SK-N-SH (cell line): ENCODE measurements around the gene CC2D2A. TPM values are rescaled to one million over a fixed set of nuclear protein-coding genes. Genes with fewer than 3 reads are reported as not detected.

Source experiments
- CTCF ChIA-PET: fragments of 300-600, 350-600 bp; formaldehyde crosslinking; extraction: SDS; loops from one replicate; lab custom pipeline; 2021; lab: Yijun Ruan, JAX
- POLR2A ChIA-PET: fragments of 350-600 bp; sonication (Branson Sonifier 250); formaldehyde crosslinking; extraction: SDS; loops from one replicate; lab custom pipeline; 2020; ENCODE audit warnings: antibody characterized with exemption, inconsistent platforms; lab: Yijun Ruan, JAX
- DNase-seq: peaks from one replicate; pipeline ENCODE4 v3.0.0; 2012
- H2AFZ ChIP-seq: fragments of 200-600 bp; sonication (generic); 2 replicates; pipeline ENCODE4 v1.8.1; 2016; ENCODE audit warnings: antibody characterized with exemption, mild to moderate bottlenecking, low read depth
- H3F3A ChIP-seq: fragments of 200-600 bp; sonication (generic); replicated peaks from 2 replicates; pipeline ENCODE3; 2016; ENCODE audit warnings: antibody characterized with exemption, mild to moderate bottlenecking; ENCODE audit not compliant: insufficient read depth
- H3K27ac ChIP-seq, 2 experiments: fragments of 200-500 bp in 1 of 2; fragments of 200-600 bp in 1 of 2; sonication (Bioruptor generic) in 1 of 2; sonication (generic), shearing (Covaris generic) in 1 of 2; 2 replicates each; pipeline versions ENCODE4 v1.5.1 to v1.6.1; 2014 to 2016; ENCODE audit warnings: low read depth in 2 of 2, inconsistent platforms in 1 of 2, low read length in 1 of 2, mild to moderate bottlenecking in 1 of 2, mixed read lengths in 1 of 2
- H3K27me3 ChIP-seq: fragments of 200-600 bp; sonication (generic), shearing (Covaris generic); 2 replicates; pipeline ENCODE4 v1.6.1; 2016; ENCODE audit warnings: mixed run types; ENCODE audit not compliant: insufficient read depth
- H3K36me3 ChIP-seq, 2 experiments: fragments of 200-500 bp in 1 of 2; fragments of 200-600 bp in 1 of 2; sonication (Bioruptor generic) in 1 of 2; sonication (generic) in 1 of 2; replicated peaks in 1 of 2; 2 replicates each; pipeline versions ENCODE3 to v1.5.1; 2014 to 2016; ENCODE audit warnings: low read length in 1 of 2, mild to moderate bottlenecking in 1 of 2; ENCODE audit not compliant: insufficient read depth in 2 of 2, control insufficient read depth in 1 of 2
- H3K4me1 ChIP-seq, 2 experiments: fragments of 200-500 bp in 1 of 2; fragments of 200-600 bp in 1 of 2; sonication (Bioruptor generic) in 1 of 2; sonication (generic), shearing (Covaris generic) in 1 of 2; 2 replicates each; pipeline versions ENCODE4 v1.5.1 to v1.6.1; 2014 to 2016; ENCODE audit warnings: low read depth in 1 of 2, low read length in 1 of 2, mixed run types in 1 of 2; ENCODE audit not compliant: insufficient read depth in 2 of 2, control insufficient read depth in 1 of 2
- H3K4me2 ChIP-seq: fragments of 200-600 bp; sonication (generic), shearing (Covaris generic); 2 replicates; pipeline ENCODE4 v1.6.1; 2017; ENCODE audit warnings: mixed run types
- H3K4me3 ChIP-seq, 2 experiments: fragments of 200-500 bp in 1 of 2; fragments of 200-600 bp in 1 of 2; sonication (Bioruptor generic) in 1 of 2; sonication (generic), shearing (Covaris generic) in 1 of 2; 2 replicates each; pipeline versions ENCODE4 v1.5.1 to v1.8.1; 2014 to 2016; ENCODE audit warnings: low read depth in 2 of 2, inconsistent platforms in 1 of 2, low read length in 1 of 2, mild to moderate bottlenecking in 1 of 2, mixed read lengths in 1 of 2, moderate library complexity in 1 of 2
- H3K79me2 ChIP-seq: fragments of 200-600 bp; sonication (generic); 2 replicates; pipeline ENCODE4 v1.8.1; 2017; ENCODE audit warnings: mild to moderate bottlenecking; ENCODE audit not compliant: insufficient read depth
- H3K9ac ChIP-seq: fragments of 200-600 bp; sonication (generic); 2 replicates; pipeline ENCODE4 v1.6.1; 2017; ENCODE audit warnings: mixed run types
- H3K9me2 ChIP-seq: fragments of 200-600 bp; sonication (generic); 2 replicates; pipeline ENCODE4 v1.6.1; 2017; ENCODE audit warnings: mixed run types
- H3K9me3 ChIP-seq: fragments of 200-600 bp; sonication (generic); 2 replicates; pipeline ENCODE4 v1.6.1; 2017; ENCODE audit warnings: mixed run types, mild to moderate bottlenecking, moderate library complexity
- H4K20me1 ChIP-seq: fragments of 200-600 bp; sonication (generic); 2 replicates; pipeline ENCODE4 v1.6.1; 2017; ENCODE audit warnings: mild to moderate bottlenecking, mixed run types; ENCODE audit not compliant: insufficient read depth
- CTCF ChIP-seq: fragments of 200-600 bp; sonication (generic); IDR thresholded peaks from 2 replicates; pipeline ENCODE4 v1.6.1; 2017; ENCODE audit warnings: antibody characterized with exemption, mild to moderate bottlenecking, moderate library complexity
- ELF1 ChIP-seq: IDR thresholded peaks from 2 replicates; pipeline ENCODE4 v1.4.0; 2012
- EP300 ChIP-seq, 2 experiments: IDR thresholded peaks; 2 replicates each; pipeline versions ENCODE4 v1.4.0 to v1.6.1; 2012; ENCODE audit warnings: borderline replicate concordance in 1 of 2, low read depth in 1 of 2, low read length in 1 of 2
- EZH2phosphoT487 ChIP-seq: fragments of 200-600 bp; sonication (generic); IDR thresholded peaks from 2 replicates; pipeline ENCODE4 v1.6.1; 2017; ENCODE audit warnings: low read depth, mixed run types, mild to moderate bottlenecking, antibody characterized with exemption, moderate library complexity, borderline replicate concordance
- FOSL2 ChIP-seq: IDR thresholded peaks from 2 replicates; pipeline ENCODE4 v1.4.0; 2012; ENCODE audit warnings: low read depth, mild to moderate bottlenecking, moderate library complexity, borderline replicate concordance
- FOXJ3 ChIP-seq: sonication (generic); formaldehyde crosslinking; IDR thresholded peaks from 2 replicates; pipeline ENCODE4 v1.5.1; 2020; ENCODE audit warnings: mild to moderate bottlenecking, missing genetic modification reagents
- FOXM1 ChIP-seq: IDR thresholded peaks from 2 replicates; pipeline ENCODE4 v1.4.0; 2012; ENCODE audit warnings: low read depth, mild to moderate bottlenecking
- GATA2 ChIP-seq: sonication (generic); formaldehyde crosslinking; IDR thresholded peaks from 2 replicates; pipeline ENCODE4 v1.5.0; 2020; ENCODE audit warnings: mild to moderate bottlenecking, missing genetic modification reagents
- IRF3 ChIP-seq: fragments of 150-350 bp; IDR thresholded peaks from 2 replicates; pipeline ENCODE4 v1.6.1; 2016; ENCODE audit warnings: mild to moderate bottlenecking, low read depth, low read length
- JUND ChIP-seq: IDR thresholded peaks from 2 replicates; pipeline ENCODE4 v1.4.0; 2012
- MEF2A ChIP-seq: IDR thresholded peaks from 2 replicates; pipeline ENCODE4 v1.4.0; 2012; ENCODE audit warnings: low read depth, borderline replicate concordance
- MXI1 ChIP-seq: IDR thresholded peaks from 2 replicates; pipeline ENCODE4 v1.6.1; 2012; ENCODE audit warnings: mild to moderate bottlenecking, low read depth, low read length, improper control_type of control experiment
- NFIC ChIP-seq: IDR thresholded peaks from 2 replicates; pipeline ENCODE4 v1.4.0; 2012; ENCODE audit warnings: borderline replicate concordance
- PBX3 ChIP-seq: IDR thresholded peaks from 2 replicates; pipeline ENCODE4; 2012
- RAD21 ChIP-seq: IDR thresholded peaks from 2 replicates; pipeline ENCODE4 v1.6.1; 2012; ENCODE audit warnings: mild to moderate bottlenecking, low read length
- RCOR1 ChIP-seq: fragments of 150-350 bp; IDR thresholded peaks from 2 replicates; pipeline ENCODE4 v1.6.1; 2017; ENCODE audit warnings: antibody characterized with exemption, low read length
- RFX5 ChIP-seq: IDR thresholded peaks from 2 replicates; pipeline ENCODE4 v1.6.1; 2012; ENCODE audit warnings: mild to moderate bottlenecking, improper control_type of control experiment, low read length
- SMC3 ChIP-seq: IDR thresholded peaks from 2 replicates; pipeline ENCODE4 v1.6.1; 2012; ENCODE audit warnings: low read depth, low read length, improper control_type of control experiment
- TAF1 ChIP-seq: IDR thresholded peaks from 2 replicates; pipeline ENCODE4 v1.6.1; 2012; ENCODE audit warnings: low read depth, mild to moderate bottlenecking, low read length, moderate library complexity, borderline replicate concordance
- TEAD4 ChIP-seq: IDR thresholded peaks from 2 replicates; pipeline ENCODE4 v1.4.0; 2012; ENCODE audit warnings: mild to moderate bottlenecking, borderline replicate concordance; ENCODE audit not compliant: insufficient read depth
- USF1 ChIP-seq: IDR thresholded peaks from 2 replicates; pipeline ENCODE4 v1.4.0; 2012; ENCODE audit warnings: low read depth, borderline replicate concordance
- USF2 ChIP-seq: fragments of 150-350 bp; IDR thresholded peaks from 2 replicates; pipeline ENCODE4 v1.6.1; 2017; ENCODE audit warnings: antibody characterized with exemption, low read length, low read depth, borderline replicate concordance
- WGBS: methylation state at CpG from one replicate; pipeline ENCODE4 v1.1.6; 2017; ENCODE audit warnings: low lambda C conversion rate; 5-methylcytosine and 5-hydroxymethylcytosine counted together
- polyA plus RNA-seq, 3 experiments: library from polyadenylated mRNA; depleted of rRNA; stranded (reverse); fragments of >200 nt; gene quantifications; 2 replicates each; pipeline ENCODE4 v1.2.3, GENCODE V29; 2012

The CC2D2A gene
- polyA plus RNA-seq, 1 of the 3 experiments (the other 2 are of a cell fraction): 17.8 TPM

GRCh38 chr4:15451866-15452765 is 17.6 kb upstream of the CC2D2A start (continued):
- peak; percentile 95 for TF ChIP-seq TEAD4
- no peak for TF ChIP-seq RCOR1
- TF ChIP-seq EZH2phosphoT487: no peak
- no peak for TF ChIP-seq IRF3
- TF ChIP-seq SMC3: no peak
- TF ChIP-seq GATA2: no peak
- peak; percentile 72 for TF ChIP-seq FOXM1
- TF ChIP-seq RFX5: no peak
- TF ChIP-seq CTCF: no peak

GRCh38 chr4:15455290-15455689 is 14.4 kb upstream of the CC2D2A start:
- ChIA-PET CTCF (interaction anchor here (0.7 to 6.2 kb wide), 6 partner anchors 59 to 223 kb away, joined by 3 to 64 read pairs (median 4); no protein-coding TSS in a partner anchor), POLR2A (no interaction called here)
- 87% methylated on average over 3 of the region's 3 CpGs for WGBS
- H3K9me2 ChIP-seq: no peaks in the 10 kb centered on the region
- no peaks in the 10 kb centered on the region for H3K79me2 ChIP-seq
- peaks cover 3 to 26% of the 10 kb centered on the region in 2 experiments; a peak in 3 of 4 replicates for H3K4me1 ChIP-seq
- H3K4me3 ChIP-seq: no peak overlapping the region
- H3K27me3 ChIP-seq: no peaks in the 10 kb centered on the region
- H3K36me3 ChIP-seq: no peaks in the 10 kb centered on the region
- no peak overlapping the region for H3K9ac ChIP-seq
- H3F3A ChIP-seq: peaks cover 25% of the 10 kb centered on the region
- TF ChIP-seq JUND: no peak
- TF ChIP-seq ELF1: no peak
- no peak for TF ChIP-seq FOXJ3 (CRISPR knock-in tag)
- TF ChIP-seq GATA2: no peak
- TF ChIP-seq TAF1: no peak
- no peak for TF ChIP-seq USF2
- no peak for TF ChIP-seq FOSL2
- TF ChIP-seq EZH2phosphoT487: no peak
- TF ChIP-seq RFX5: no peak
- no peak for TF ChIP-seq MXI1
- no peak for TF ChIP-seq EP300 (IDR thresholded peaks at IDR 0.05; ENCODE audit: borderline replicate concordance in 1 of 2, low read depth in 1 of 2, low read length in 1 of 2)
- no peak for TF ChIP-seq MEF2A
- TF ChIP-seq NFIC: no peak
- no peak for TF ChIP-seq PBX3
- TF ChIP-seq USF1: no peak
- no peak for TF ChIP-seq RAD21
- no peak for TF ChIP-seq TEAD4
- TF ChIP-seq, all 33 proteins: peak for 0
- no peaks in the 10 kb centered on the region for H4K20me1 ChIP-seq
- no peak overlapping the region for H3K27ac ChIP-seq
- no peaks in the 10 kb centered on the region for H3K9me3 ChIP-seq
- H3K4me2 ChIP-seq: no peak overlapping the region
- no peak for DNase-seq
- no peak overlapping the region for H2AFZ ChIP-seq
